SK-N-SH (cell line): ENCODE data around the gene DEGS2.

Source experiments
- CHD2 ChIP-seq: fragments of 150-350 bp; IDR thresholded peaks from 2 replicates; pipeline ENCODE4 v1.6.1; 2018; ENCODE audit warnings: low read length; ENCODE audit not compliant: partially characterized antibody
- CTCF ChIP-seq: fragments of 200-600 bp; sonication (generic); IDR thresholded peaks from 2 replicates; pipeline ENCODE4 v1.6.1; 2017; ENCODE audit warnings: antibody characterized with exemption, mild to moderate bottlenecking, moderate library complexity
- EP300 ChIP-seq, 2 experiments: IDR thresholded peaks; 2 replicates each; pipeline versions ENCODE4 v1.4.0 to v1.6.1; 2012; ENCODE audit warnings: borderline replicate concordance in 1 of 2, low read depth in 1 of 2, low read length in 1 of 2
- GATA2 ChIP-seq: sonication (generic); formaldehyde crosslinking; IDR thresholded peaks from 2 replicates; pipeline ENCODE4 v1.5.0; 2020; ENCODE audit warnings: mild to moderate bottlenecking, missing genetic modification reagents
- MAX ChIP-seq: IDR thresholded peaks from 2 replicates; pipeline ENCODE4 v1.4.0; 2012; ENCODE audit warnings: low read depth
- NRF1 ChIP-seq: IDR thresholded peaks from 2 replicates; pipeline ENCODE4 v1.6.1; 2012; ENCODE audit warnings: low read depth, mild to moderate bottlenecking, low read length
- POLR2AphosphoS5 ChIP-seq: IDR thresholded peaks from 2 replicates; pipeline ENCODE4 v1.6.1; 2012; ENCODE audit warnings: low read depth, low read length
- RCOR1 ChIP-seq: fragments of 150-350 bp; IDR thresholded peaks from 2 replicates; pipeline ENCODE4 v1.6.1; 2017; ENCODE audit warnings: antibody characterized with exemption, low read length
- REST ChIP-seq: IDR thresholded peaks from 2 replicates; pipeline ENCODE4 v1.6.1; 2012; ENCODE audit warnings: mild to moderate bottlenecking, low read depth, low read length, moderate library complexity
- TEAD4 ChIP-seq: IDR thresholded peaks from 2 replicates; pipeline ENCODE4 v1.4.0; 2012; ENCODE audit warnings: mild to moderate bottlenecking, borderline replicate concordance; ENCODE audit not compliant: insufficient read depth
- ZBTB33 ChIP-seq: IDR thresholded peaks from 2 replicates; pipeline ENCODE4 v1.4.0; 2012; ENCODE audit warnings: low read depth, borderline replicate concordance

- no peak for TF ChIP-seq RCOR1
- TF ChIP-seq NRF1: no peak
- TF ChIP-seq CTCF: no peak
- no peak for TF ChIP-seq MAX
- TF ChIP-seq REST: no peak
- TF ChIP-seq CHD2: no peak
- no peak for TF ChIP-seq ZBTB33
- TF ChIP-seq GATA2 (CRISPR knock-in tag): no peak
- TF ChIP-seq EP300 (IDR thresholded peaks at IDR 0.05; ENCODE audit: borderline replicate concordance in 1 of 2, low read depth in 1 of 2, low read length in 1 of 2): no peak
- no peak for TF ChIP-seq POLR2AphosphoS5
- TF ChIP-seq TEAD4: no peak
These were observed 40.2 kb downstream of the DEGS2 start for GRCh38 chr14:100119251-100119650.
